ENCODE measurements around the gene MAP7.
"Not testable (repeated sequence)": the region's sequence is repeated elsewhere in the genome, so short reads cannot be mapped to it uniquely, and the experiment has no call there.

Gene MAP7

DNA sequence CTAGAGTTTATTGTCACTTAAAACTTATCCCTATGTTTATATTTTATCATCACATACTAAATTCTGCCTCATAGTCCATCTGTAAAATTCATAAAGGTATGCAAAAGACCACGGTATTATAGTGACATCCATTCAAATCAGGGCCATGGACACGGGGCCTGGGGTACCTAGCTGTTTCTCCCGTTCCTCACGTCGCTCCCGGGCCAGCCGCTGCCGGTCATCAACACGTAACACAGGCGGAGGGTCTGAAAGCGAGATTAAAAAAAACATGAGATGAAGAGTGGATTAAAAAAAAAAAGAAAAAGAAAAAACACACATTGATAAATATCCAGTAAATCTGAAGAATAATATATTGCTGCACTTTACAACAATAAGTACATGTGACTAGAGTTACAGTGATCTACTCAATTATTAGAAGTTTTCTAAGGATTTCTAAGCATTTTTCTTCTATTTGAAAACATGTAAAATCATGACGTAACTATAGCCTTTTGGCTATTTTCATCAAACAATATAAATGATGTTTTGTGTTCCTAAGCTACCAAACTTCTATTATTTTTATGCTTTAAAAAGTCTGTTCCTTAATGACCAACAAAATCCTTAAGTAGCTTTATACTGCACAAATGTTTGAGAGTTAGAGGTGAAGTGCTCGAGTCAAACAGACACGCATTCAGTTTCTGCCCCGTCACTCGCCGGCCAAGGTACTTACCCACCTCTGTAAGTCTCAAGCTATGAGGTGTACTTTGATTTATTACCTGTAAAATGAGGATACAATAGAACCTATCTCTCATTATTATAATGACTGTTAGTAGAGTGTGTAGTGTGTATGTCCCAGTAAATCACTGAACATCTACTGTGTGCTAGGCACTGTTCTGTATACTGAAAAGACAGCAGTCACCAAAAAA lies 138.5 kb downstream of the MAP7 start:
- no peak for DNase-seq

DNA sequence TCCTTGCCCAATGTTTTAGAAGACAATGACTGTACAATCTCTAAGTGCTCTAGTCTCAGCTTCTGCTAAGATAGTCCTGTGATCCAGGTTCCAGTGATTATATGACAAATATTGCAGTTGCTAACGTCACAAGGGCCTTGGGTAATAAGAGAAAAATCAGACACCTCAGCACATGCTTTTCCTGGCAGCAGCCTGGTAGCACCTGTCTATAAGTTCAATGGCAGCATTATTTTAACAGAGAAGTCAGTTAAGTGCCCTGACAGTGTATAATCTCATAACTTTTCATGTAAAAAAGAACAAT lies 139.2 kb downstream of the MAP7 start:
- DNase-seq: no peak

DNA sequence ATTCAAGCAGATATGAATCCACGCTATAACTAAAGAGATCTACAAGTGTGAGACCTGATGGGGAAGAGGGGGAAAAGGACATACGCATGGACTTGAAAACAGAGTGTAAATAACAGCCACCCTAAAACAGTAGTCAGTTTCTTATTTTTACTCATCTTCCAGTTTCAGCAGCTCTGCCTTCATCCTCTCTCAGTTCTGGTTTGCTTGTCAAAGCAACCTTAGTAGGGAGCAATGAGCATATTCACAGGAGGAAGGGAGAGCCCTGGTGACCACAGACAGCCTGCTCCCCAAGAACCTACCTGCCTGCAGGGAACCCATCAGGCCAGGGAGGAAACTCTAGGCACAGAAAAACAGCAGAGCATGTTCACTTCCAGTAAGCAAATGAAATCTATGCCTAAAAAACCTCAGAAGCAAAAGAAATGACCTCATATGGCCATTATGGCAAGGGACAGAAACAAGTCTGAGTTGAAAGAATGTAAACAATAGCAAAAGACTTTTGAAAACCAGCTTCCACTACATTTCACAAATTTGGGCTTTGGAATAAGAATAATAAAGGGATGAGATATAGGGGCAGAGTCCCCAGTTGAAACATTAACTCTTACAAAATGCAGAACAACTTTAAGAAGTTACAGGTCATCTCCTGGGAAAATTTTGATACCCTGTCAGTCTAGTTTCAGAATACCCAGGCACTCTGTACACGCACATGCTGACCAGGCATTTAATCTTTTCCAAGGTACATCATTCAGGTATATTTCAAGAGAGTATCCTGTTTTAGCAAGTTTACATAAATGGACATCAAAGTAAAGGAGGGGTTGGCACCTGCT lies 139.8 kb downstream of the MAP7 start:
- DNase-seq: peak in 1 of 5 experiments; percentile 20

DNA sequence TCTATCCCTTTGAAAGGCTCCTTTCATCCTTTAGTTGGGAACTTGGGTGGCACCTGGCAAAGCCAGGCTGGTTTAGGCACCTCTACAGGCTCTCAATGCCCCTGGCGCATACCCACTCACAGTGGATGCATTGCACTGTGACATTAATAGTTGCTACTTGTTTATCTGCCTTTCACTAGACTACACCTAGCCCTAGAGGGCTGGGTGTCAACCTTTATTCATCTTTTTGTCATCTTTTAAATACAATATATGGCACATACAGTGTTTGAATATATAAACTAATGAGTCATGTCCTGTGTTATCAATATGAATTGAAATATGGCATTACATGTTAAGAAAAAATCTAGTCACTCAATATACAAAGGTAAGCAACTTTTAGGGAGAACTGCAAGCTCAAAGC lies 140.6 kb downstream of the MAP7 start:
- no peak for DNase-seq

DNA sequence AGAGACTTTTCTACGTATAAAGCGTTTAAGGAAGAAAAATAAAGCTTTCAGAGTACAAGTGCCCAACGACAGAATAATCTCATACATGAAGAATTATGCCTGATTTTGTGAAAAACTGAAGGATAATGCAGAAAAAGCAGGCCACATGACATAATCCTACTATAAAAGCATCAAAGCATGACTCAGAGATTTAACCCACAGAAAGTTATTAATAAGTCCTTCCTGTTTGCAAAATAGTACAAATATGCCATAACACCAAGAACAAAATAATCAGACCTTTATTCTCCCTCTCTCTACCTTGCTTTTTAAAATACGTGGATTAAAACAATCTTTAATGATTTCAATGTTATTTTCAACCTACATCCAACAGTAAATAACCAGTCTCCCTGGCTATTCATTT lies 142.0 kb downstream of the MAP7 start:
- DNase-seq: no peak

DNA sequence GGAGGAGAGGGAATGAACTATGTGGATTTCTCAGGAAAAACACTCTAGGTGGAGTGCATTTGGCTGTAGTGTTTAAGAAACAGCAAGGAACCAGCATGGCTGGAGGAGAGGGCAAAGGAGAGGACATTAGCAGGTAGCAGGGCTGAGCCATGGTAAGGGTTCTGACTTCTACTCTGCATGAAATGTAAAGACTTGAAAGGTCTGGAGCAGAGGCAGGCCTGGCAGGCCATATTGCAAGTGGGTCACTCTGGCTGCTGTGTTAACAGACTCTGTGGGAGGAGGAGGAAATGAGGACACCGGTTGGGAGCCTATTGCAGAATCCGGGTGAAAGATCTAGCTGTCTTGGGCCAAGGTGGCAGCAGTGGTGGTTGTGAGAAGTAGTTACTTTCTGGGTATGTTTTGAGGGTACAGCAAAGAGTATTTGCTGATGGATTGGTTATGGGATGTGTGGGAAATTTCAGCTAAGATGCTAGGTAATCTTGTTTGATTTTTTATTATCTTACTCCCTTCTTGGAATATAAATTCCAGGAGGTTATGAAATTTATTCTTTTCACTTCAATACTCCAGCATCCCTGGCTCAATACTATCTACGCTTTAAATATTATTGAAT lies 144.7 kb downstream of the MAP7 start:
- no peak for DNase-seq

DNA sequence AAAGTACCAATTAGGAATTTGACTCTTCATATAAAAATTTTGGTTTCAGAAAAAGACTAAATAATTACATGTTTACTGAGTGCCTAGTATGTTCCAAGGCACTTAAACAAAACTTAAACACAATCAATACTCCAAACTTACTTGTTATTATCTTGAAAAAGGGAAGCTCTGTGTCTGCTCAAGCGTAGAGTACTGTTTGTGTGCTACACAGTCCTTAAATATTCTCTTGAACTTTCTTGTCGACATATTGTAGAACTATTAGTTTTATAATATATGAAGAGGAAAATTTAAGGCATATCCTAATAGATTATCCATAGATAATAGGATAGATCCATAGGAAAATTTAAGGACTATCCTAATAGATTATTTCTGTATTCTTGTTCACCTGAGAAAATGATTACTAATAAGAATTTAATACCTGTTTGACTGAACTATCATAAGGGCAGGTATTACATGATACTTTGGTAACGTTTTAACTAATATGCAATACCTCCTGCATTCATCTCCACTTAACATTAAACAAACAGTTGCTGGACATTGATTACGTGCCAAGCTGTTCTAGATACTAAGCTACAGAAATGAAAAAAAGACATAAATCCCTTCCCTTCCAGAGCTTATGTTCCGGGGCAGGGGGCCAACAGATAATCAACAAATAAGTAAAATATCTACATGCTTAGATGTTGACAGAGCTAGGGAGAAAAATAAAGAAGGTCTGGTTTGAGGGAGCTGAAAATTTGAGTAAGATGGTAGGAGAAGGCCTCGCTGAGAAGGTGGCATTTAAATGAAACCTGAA lies 145.4 kb downstream of the MAP7 start:
- DNase-seq: no peak

DNA sequence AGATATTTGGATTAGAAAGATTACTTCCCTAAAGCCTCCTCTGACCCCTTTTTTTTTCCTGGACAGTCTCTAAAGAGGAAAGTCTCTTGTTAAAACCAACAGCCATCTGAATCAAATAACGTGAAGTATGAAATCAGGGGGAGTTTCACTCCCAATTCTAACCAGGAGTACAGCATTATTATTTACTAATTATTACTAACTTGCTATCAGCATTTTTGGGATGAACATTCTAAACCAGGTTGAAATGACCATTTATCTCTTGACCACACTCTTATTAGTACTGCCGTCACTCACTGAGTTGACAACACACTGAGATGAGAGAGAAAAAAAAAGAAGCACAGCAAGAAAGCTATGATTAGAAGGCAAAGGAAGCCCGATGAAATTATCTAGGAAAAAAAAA lies 146.2 kb downstream of the MAP7 start:
- no peak for DNase-seq

DNA sequence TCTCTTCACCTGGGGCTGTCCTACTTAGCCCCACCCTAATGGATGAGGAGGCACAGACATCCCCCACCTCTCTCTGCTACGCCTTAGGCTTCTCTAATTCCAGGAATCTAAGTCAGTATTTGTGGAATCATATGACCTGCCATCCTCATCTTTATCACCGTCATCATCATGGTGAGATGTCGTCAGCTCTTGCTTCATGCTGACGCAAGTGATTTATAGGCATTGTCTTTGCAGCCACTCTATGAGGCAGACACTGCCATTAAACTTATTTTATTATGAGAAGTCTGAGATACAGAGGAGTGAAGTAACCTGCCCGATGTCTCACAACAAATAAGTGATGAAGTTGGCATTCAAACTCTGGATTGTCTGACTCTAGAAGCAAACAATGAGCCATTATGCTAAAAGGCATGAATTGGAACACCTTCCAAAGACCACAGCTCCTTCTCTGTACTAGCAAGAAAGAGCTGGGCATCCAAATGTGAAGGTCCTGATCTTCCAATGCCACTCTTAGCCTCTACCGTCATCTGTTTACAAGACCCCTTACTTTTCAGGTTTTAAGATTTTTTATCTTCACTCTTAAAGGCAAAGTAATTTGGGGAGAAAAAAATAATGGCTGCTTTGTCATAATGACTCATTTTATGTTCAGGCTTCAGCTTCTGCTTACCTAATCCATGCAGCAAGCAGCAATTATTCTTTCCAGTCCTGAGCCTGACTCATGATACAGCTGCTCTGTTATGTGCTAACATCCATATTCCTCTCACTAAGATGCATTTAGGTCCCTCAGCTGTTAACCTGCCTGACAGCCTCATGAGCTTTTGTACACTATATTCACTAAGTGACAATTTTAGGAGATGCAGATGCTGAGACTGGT lies 146.9 kb downstream of the MAP7 start:
- DNase-seq: no peak

DNA sequence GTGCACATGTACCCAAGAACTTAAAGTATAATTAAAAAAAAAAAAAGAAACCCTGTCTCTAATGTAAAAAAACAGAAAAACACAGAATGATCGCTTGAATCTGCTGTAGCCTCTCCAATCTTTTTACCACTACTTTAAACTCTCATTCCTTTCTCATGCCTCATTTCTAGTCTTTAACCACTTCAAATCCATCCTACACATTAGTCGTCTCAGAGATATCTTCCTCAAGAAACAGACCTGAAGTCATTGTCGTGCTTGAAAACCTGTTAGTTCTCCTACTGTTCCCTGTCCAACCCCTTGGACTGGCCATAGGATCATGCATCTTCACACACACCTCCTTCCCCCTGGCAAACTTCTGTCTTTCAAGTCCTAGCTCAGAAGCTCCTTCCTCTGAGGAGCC lies 148.5 kb downstream of the MAP7 start:
- DNase-seq: no peak

DNA sequence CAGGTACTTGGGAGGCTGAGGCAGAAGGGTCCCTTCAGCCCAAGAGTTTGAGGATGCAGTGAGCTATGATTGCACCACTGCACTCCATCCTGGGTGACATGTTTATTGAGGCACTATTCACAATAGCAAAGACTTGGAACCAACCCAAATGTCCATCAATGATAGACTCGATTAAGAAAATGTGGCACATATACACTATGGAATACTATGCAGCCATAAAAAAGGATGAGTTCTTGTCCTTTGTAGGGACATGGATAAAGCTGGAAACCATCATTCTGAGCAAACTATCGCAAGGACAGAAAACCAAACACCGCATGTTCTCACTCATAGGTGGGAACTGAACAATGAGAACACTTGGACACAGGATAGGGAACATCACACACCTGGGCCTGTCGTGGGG lies 149.0 kb downstream of the MAP7 start:
- not testable (repeated sequence) for DNase-seq

DNA sequence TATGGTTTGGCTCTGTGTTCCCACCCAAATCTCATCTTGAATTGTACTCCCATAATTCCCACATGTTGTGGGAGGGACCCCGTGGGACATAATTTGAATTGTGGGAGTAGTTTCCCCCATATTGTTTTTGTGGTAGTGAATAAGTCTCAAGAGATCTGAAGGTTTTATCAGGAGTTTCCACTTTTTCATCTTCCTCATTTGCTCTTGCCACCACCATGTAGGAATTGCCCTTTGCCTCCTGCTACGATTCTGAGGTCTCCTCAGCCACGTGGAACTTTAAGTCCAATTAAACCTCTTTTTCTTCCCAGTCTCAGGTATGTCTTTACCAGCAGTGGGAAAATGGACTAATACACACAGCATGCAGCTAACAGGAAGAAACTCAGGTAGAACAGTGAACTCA lies 151.8 kb downstream of the MAP7 start:
- no peak for DNase-seq

DNA sequence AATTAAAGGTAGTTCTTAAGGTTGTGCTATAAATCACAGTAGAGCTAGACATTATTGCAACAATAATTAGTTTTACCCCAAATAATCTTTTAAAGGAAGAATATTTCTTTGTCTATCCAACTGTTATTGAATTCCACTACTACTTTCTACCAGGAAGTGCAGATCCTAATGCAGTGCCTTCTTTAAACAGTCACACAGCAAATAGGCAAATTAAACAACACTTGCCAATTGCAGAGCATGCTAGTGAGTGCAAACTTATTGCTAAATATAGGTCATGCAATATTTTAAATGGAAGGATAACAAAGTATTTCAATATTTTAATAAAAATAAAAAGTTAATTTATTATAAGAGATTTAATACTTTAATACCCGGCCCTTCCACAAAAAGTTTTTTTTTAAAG lies 153.3 kb downstream of the MAP7 start:
- no peak for DNase-seq

DNA sequence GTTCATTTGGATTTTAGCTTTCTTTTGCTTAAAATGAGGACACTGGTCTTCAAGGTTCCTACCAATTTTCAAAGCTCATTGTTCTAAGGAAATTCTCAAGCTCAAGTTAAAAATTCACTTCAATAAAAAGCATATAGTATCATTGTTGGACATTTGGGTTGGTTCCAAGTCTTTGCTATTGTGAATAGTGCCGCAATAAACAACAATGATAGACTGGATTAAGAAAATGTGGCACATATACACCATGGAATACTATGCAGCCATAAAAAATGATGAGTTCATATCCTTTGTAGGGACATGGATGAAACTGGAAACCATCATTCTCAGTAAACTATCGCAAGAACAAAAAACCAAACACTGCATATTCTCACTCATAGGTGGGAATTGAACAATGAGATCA lies 159.3 kb downstream of the MAP7 start:
- not testable (repeated sequence) for DNase-seq

DNA sequence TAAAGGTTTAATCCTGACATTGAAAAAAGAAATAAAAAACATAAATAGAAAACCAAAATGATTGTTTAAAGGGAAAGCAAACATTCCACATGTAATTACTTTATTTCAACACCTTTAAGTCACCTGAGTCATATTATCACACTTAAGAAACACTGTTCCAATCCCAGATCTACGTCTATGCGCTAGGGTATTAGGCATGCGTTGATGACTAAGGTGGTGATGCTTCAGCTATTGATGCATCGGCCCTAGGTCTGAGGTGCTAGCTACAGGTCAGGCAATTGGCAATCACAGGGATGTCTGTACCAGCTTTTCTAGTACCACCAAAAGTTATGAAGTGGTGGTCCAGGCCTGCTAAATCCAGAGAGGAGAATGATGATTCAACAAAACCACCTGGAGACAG lies 162.9 kb downstream of the MAP7 start:
- no peak for DNase-seq

DNA sequence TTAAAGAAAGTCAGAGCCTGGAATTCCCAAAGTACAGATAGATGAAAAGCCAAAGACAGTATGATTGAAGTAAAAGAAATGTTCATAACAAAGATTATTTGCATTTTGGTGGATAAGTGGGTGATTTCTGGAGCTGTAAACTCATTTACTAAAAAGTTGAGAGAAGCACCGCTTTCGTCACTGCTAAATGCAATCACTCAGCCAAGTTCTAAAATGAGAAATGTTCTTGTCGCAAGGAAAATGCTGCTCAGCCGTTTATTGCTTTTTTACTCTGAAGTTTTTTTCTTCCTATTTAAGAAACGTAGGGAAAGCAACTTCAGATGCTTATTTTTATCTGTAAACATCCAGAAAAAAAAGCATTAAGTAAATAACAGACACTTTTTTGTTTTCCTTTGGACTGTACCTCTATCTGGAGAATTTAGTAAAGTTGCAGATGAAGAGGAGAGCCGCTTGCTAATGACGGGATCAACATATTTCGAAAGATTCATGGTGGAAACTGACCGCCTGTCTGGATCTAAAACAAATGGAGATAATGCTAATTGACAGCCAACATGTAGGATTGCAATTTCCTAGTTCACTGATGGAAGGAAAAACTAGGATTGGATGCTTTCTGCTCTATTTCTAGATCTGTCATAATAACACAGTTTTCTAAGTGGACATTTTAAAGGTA lies 166.8 kb downstream of the MAP7 start:
- DNase-seq: no peak

DNA sequence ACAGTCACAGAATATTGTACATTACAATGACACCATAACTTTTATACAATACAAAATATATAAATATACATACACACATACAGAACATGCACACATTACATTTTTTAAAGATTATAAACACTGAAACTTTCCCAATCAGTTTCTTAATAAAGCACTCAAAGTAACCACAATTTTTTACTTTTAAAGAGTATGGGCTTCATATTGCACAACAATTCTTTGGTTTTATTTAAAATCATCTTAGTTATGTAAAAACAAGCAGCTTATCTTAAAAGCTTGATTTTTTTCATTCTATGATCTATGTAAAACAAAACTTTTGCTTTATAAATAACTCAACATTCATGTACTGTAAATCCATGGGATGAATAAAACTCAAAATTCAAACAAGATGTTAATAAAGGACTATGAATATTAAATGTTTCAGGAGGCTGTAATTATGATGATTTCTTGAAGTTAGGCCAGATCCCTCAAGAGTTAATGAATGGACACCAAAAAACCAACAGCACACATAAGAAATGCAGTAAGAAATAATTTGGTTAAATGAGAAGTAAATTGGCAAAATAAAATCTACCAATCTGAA lies 167.5 kb downstream of the MAP7 start:
- no peak for DNase-seq

DNA sequence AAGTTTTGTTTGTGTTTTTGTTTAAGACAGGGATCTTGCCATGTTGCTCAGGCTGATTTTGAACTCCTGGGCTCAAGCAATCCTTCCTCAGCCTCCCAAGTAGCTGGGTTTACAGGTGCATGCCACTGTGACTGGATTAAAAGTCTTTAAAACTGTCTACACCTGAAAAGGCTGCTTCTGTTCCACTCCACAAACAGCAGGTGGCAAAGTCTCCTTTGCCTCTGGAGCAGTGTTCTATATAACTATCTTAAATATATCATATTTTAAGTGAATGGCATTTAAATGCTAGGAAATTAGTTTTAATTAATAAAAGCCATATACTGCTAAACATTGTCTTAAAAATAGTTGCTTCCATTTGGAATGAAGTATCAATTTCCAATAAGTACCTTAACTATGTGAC lies 171.3 kb downstream of the MAP7 start:
- DNase-seq: peak in 1 of 5 experiments; percentile 2

DNA sequence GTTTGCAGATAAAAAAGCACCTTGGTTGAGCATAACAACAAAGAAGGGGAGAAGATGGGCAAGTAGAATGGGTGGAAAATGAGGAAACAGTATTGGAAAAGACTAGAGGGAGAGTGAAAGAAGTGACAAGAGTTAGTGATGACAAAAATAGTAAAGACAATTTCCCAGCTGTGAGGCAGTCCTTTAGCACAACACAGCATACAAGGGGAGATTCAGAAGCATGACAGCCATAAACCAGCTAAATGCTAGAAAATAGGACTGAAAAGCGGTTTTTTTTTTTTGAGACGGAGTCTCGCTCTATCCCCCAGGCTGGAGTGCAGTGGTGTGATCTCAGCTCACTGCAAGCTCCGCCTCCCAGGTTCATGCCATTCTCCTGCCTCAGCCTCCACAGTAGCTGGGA lies 174.4 kb downstream of the MAP7 start:
- DNase-seq: not testable (repeated sequence)

DNA sequence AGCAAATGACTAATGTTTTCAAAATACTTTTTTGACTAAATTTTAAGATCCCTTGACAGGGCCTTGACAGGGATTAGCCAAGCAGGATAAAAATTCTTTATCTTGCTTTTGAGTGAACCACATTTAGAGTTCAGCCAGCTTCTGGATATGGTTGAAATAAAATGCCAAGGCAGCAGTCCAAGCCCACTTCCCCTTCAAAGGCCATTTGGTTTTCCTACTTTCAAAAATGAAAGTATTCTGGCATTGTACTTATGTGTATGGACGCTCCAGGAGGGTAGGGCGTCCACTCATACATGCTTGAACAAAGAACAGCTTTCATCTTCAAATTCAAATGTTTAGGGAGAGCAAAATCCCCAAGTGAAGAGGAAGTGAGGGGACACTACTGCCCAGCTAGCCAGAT lies 178.3 kb downstream of the MAP7 start:
- DNase-seq: no peak
